Naive B cell (primary cell): ENCODE data around the gene FZR1. TPM values are rescaled to one million over a fixed set of nuclear protein-coding genes. Genes with fewer than 3 reads are reported as not detected.
A peak's percentile ranks its signal among the peaks of the same experiment; 100 is the strongest.
"Not testable (repeated sequence)": the region's sequence is repeated elsewhere in the genome, so short reads cannot be mapped to it uniquely, and the experiment has no call there.

Experiments used
- ATAC-seq, 2 donors: fragments of 150-1000 bp; cut with Tn5 transposase; 2 replicates each; pipeline ENCODE4 v1.10.0; 2021; ENCODE audit warnings: low read depth in 2 of 2, mild to moderate bottlenecking in 2 of 2, moderate library complexity in 2 of 2
- DNase-seq: peaks from one replicate; pipeline ENCODE4 v3.0.0; 2022
- H3K27ac Mint-ChIP-seq, 6 donors: one replicate each; pipeline ENCODE4 v1.8.0; 2020 to 2022; ENCODE audit warnings: mild to moderate bottlenecking in 6 of 6, mixed read lengths in 6 of 6, moderate library complexity in 5 of 6, inconsistent platforms in 2 of 6
- H3K27me3 Mint-ChIP-seq, 3 donors: one replicate each; pipeline ENCODE4 v1.8.0; 2021 to 2022; ENCODE audit warnings: mixed read lengths in 3 of 3, mild to moderate bottlenecking in 1 of 3
- H3K36me3 Mint-ChIP-seq, 2 donors: one replicate each; pipeline ENCODE4 v1.8.0; 2020 to 2022; ENCODE audit warnings: mixed read lengths in 2 of 2, inconsistent platforms in 1 of 2, mild to moderate bottlenecking in 1 of 2
- H3K4me1 Mint-ChIP-seq, 3 donors: one replicate each; pipeline ENCODE4 v1.8.0; 2020 to 2022; ENCODE audit warnings: mixed read lengths in 3 of 3, inconsistent platforms in 1 of 3, mild to moderate bottlenecking in 1 of 3, moderate library complexity in 1 of 3
- H3K4me3 Mint-ChIP-seq, 8 donors: one replicate each; pipeline ENCODE4 v1.8.0; 2020 to 2022; ENCODE audit warnings: mild to moderate bottlenecking in 8 of 8, mixed read lengths in 8 of 8, moderate library complexity in 8 of 8, inconsistent platforms in 2 of 8
- H3K9me3 Mint-ChIP-seq, 7 donors: one replicate each; pipeline ENCODE4 v1.8.0; 2020 to 2022; ENCODE audit warnings: mixed read lengths in 7 of 7, mild to moderate bottlenecking in 5 of 7, inconsistent platforms in 2 of 7, moderate library complexity in 1 of 7
- polyA plus RNA-seq, 6 donors: library from polyadenylated mRNA; unstranded; fragments of 300-500 nt; fragmentation: Illumina TruSeq; gene quantifications; one replicate each; pipeline ENCODE4 v1.2.3, GENCODE V29; 2021; ENCODE audit warnings: low read depth in 6 of 6

Gene FZR1
- polyA plus RNA-seq, 6 donors from 2014 or later = 5.8 to 20.0 (median 10.7) TPM

DNA sequence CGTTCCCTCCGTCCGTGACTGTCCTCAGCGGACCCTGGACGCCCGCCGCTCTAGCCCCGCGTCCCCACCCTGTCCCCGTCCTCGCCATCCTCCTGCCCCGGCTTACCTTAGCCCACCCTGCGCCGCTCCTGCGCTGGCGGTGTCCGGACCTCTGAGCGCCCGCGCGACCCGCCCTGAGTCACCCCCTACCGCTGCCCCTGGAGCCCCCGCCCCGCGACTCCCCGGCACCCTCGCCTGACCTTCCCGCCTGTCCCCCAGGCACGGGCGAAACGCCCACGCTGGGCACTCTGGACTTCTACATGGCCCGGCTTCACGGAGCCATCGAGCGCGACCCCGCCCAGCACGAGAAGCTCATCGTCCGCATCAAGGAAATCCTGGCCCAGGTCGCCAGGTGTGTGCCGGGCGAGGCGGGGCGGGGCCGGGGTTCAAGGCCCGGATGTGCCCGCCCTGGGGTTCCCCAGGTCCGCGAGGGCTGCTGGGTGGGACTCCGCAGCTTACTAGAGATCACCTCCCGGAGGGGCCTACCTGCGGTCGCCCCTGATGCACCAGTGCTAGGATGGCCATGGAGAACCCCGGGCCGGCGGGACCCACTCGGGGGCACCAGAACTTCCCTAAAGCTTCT, 71.7 kb downstream of the FZR1 start:
- peak overlapping the region in 1 of 8 donors; percentile 12 for H3K4me3 Mint-ChIP-seq
- no peak for DNase-seq
- H3K9me3 Mint-ChIP-seq = no peaks in the 10 kb centered on the region
- peak overlapping the region in 1 of 6 donors; percentile 44 for H3K27ac Mint-ChIP-seq
- H3K36me3 Mint-ChIP-seq = peaks cover 0 to 7% of the 10 kb centered on the region in 2 donors
- no peak for ATAC-seq
- H3K4me1 Mint-ChIP-seq = peaks cover 9 to 14% (median 13%) of the 10 kb centered on the region in 3 donors
- H3K27me3 Mint-ChIP-seq = no peaks in the 10 kb centered on the region

DNA sequence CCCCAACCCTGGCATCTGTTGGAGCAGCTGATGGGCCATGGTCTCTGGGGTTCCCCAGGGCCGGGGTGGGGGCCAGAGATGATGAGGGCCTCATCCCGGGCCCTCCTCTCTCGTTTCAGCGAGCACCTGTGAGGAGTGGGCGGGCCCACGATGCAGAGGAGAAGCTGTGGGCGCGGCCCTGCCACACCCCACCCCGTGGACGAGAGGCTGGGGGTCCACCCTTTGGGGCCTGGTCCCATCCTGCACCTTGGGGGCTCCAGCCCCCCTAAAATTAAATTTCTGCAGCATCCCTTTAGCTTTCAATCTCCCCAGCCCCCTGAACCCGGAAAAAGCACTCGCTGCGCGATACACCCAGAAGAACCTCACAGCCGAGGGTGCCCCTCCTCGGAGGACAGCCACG, 72.3 kb downstream of the FZR1 start:
- DNase-seq (no peak), ATAC-seq (no peak)
- H3K9me3 Mint-ChIP-seq = no peaks in the 10 kb centered on the region
- peaks cover 0 to 7% of the 10 kb centered on the region in 2 donors for H3K36me3 Mint-ChIP-seq
- no peak overlapping the region for H3K27ac Mint-ChIP-seq
- peak overlapping the region in 1 of 8 donors; percentile 23 for H3K4me3 Mint-ChIP-seq
- H3K27me3 Mint-ChIP-seq = no peaks in the 10 kb centered on the region
- H3K4me1 Mint-ChIP-seq = peaks cover 9 to 14% (median 13%) of the 10 kb centered on the region in 3 donors

- no peak for ATAC-seq
- Mint-ChIP-seq H3K36me3 (peaks cover 0 to 4% of the 10 kb centered on the region in 2 donors), H3K9me3 (no peaks in the 10 kb centered on the region), H3K27ac (peak overlapping the region in 3 of 6 donors; percentile 49 to 52 (median 49)), H3K27me3 (no peaks in the 10 kb centered on the region), H3K4me1 (peaks cover under 1 to 6% (median 4%) of the 10 kb centered on the region in 3 donors), H3K4me3 (peak overlapping the region in 1 of 8 donors; percentile 35)
- no peak for DNase-seq
These were observed 74.2 kb downstream of the FZR1 start for GRCh38 chr19:3580156-3580934.

- H3K27me3 Mint-ChIP-seq, H3K9me3 Mint-ChIP-seq, H3K4me3 Mint-ChIP-seq, DNase-seq, ATAC-seq, H3K4me1 Mint-ChIP-seq, H3K27ac Mint-ChIP-seq, H3K36me3 Mint-ChIP-seq: not testable (repeated sequence)
These were observed 75.7 kb downstream of the FZR1 start for GRCh38 chr19:3581792-3582191.

- not testable (repeated sequence) for H3K9me3 Mint-ChIP-seq, H3K36me3 Mint-ChIP-seq, DNase-seq, ATAC-seq, H3K27me3 Mint-ChIP-seq, H3K4me1 Mint-ChIP-seq
- peak overlapping the region in 4 of 8 donors; percentile 20 to 29 (median 23) for H3K4me3 Mint-ChIP-seq
- peak overlapping the region in 1 of 6 donors; percentile 10 for H3K27ac Mint-ChIP-seq
These were observed 78.1 kb downstream of the FZR1 start for GRCh38 chr19:3584036-3584802.

DNA sequence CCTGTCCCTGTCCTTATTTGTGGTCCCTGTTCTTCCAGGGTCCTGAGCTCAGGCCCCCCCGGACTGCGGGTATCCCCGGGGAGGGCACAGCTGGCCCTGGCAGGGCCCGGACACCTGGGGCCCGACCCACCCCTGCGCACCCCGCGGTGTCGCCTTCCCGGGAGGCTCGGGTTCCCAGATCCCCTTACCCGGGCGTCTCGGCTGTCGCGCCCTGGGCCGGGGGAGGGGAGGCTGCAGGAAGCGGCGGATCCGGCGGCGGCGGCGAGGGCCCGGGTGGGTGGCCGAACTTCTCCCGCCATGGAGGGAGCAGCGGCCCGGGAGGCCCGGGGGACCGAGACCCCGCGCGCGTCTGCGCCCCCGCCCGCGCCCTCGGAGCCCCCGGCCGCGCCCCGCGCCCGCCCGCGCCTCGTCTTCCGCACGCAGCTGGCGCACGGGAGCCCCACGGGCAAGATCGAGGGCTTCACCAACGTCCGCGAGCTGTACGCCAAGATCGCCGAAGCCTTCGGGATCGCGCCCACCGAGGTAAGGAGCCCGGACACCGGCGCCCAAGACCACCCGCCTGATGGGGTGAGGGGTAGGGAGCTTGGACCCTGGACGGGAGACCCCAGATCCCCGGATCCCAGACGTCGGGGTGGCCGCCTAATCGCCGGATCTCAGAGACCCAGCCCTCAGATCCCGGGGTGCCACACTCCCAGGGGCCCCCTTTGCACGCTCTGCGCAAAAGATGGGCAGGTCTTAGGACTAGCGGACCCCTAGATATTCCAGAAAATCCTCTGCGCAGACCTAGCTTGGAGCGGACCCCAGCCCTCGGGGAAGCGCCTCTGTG, 79.4 kb downstream of the FZR1 start, which contains the start of gene GIPC3:
Gene GIPC3, plus strand, starts transcription at position 178 of the 826 bp plus-strand sequence. Its CDS starts 120 bp downstream, at position 298.
- Mint-ChIP-seq H3K27ac (no peak within 1 kb of the TSS), H3K4me3 (peak within 1 kb of the TSS; percentile 21 to 75 (median 62)), H3K4me1 (peaks cover 0 to 6% (median 2%) of the 10 kb centered on the region in 3 donors), H3K36me3 (no peaks in the 10 kb centered on the region), H3K9me3 (no peaks in the 10 kb centered on the region), H3K27me3 (no peaks in the 10 kb centered on the region)
- DNase-seq = no peak
- peak; percentile 30 to 35 for ATAC-seq

DNA sequence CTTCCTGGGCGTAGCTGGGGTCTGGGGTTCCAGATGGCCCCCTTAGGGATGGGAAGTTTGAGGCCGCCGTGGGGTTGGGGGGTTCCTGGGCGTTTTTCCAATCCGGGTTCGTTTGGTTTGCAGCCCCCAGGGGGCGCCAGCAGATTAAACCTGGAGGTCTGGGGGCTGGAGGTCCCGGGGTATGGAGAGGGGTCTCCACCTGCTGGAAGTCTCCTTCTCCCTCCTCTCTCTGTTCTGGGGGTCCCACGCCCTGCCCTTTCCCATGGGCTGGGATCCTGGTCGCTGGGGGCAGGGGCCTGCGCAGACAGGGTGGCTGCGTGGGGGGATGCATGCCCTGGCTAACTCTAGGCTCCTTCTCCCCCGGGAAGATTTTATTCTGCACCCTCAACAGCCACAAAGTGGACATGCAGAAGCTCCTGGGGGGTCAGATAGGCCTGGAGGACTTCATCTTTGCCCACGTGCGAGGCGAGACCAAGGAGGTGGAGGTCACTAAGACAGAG, 80.1 kb downstream of the FZR1 start:
- H3K4me1 Mint-ChIP-seq = peaks cover 0 to 6% (median 2%) of the 10 kb centered on the region in 3 donors
- H3K27ac Mint-ChIP-seq = no peak overlapping the region
- H3K4me3 Mint-ChIP-seq = peak overlapping the region; percentile 21 to 75 (median 62)

DNA sequence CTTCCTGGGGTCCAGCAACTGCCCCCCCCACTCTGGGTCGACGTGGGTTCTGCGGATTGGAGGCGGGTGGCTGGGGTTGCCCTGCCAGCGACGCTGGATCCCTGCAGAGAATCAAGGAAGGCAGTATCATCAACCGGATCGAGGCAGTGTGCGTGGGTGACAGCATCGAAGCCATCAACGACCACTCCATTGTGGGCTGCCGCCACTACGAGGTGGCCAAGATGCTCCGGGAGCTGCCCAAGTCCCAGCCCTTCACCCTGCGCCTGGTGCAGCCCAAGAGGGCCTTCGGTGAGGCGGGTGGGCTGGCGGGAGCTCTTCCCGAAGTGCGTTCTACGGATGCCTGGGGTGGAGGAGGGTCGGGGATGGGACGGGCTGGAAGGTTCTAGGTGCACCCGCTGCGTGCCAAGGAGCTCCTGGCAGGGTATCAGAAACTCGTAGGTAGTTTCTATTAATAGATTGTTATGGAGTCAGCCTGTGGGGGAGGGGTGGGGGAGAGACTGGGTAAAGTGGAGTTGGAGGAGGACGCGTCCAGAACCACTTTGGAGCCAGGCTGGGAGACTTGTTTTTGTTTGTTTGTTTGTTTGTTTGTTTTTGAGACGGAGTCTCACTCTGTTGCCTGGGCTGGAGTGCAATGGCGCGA, 80.7 kb downstream of the FZR1 start:
- no peak for ATAC-seq
- H3K4me1 Mint-ChIP-seq = peaks cover 0 to 6% (median 2%) of the 10 kb centered on the region in 3 donors
- no peaks in the 10 kb centered on the region for H3K36me3 Mint-ChIP-seq
- no peaks in the 10 kb centered on the region for H3K9me3 Mint-ChIP-seq
- H3K27me3 Mint-ChIP-seq = no peaks in the 10 kb centered on the region
- DNase-seq = no peak
- peak overlapping the region in 3 of 8 donors; percentile 22 to 58 (median 40) for H3K4me3 Mint-ChIP-seq
- H3K27ac Mint-ChIP-seq = no peak overlapping the region

More for the DNA sequence above, 80.1 kb downstream of the FZR1 start:
- peak; percentile 50 to 67 for ATAC-seq
- peak; percentile 49 for DNase-seq
- Mint-ChIP-seq H3K27me3 (no peaks in the 10 kb centered on the region), H3K36me3 (no peaks in the 10 kb centered on the region), H3K9me3 (no peaks in the 10 kb centered on the region)

Other genes starting within 250 kb of the FZR1 start
- gene NFIC, start 139.7 kb upstream of the FZR1 start, polyA plus RNA-seq = 10 to 100 TPM in 1 of 6 donors, 1 to 10 TPM in 4, not detected in 1; 3.4 to 11.4 (median 5.3) TPM
- gene SMIM24, start 25.8 kb upstream of the FZR1 start, polyA plus RNA-seq = 1 to 10 TPM in 1 of 6 donors, under 1 TPM in 3, not detected in 2; 0.50 to 1.2 (median 0.72) TPM
- not detected for gene SMIM44, start 22.9 kb upstream of the FZR1 start, polyA plus RNA-seq
- 10 to 100 TPM in 2 of 6 donors, 1 to 10 TPM in 4; 6.6 to 11.5 (median 7.4) TPM for gene DOHH, start 5.6 kb upstream of the FZR1 start, polyA plus RNA-seq
- gene TEKTIP1, start 32.9 kb downstream of the FZR1 start, polyA plus RNA-seq = under 1 TPM in 1 of 6 donors, not detected in 5; 0.56 TPM
- gene MFSD12, start 51.3 kb downstream of the FZR1 start, polyA plus RNA-seq = 10 to 100 TPM; 19.1 to 37.6 (median 26.7) TPM
- 10 to 100 TPM; 36.4 to 46.9 (median 44.3) TPM for gene HMG20B, start 66.6 kb downstream of the FZR1 start, polyA plus RNA-seq
- gene GIPC3, start 79.2 kb downstream of the FZR1 start, polyA plus RNA-seq = 1 to 10 TPM in 1 of 6 donors, under 1 TPM in 4, not detected in 1; 0.06 to 1.0 (median 0.21) TPM
- gene TBXA2R, start 100.6 kb downstream of the FZR1 start, polyA plus RNA-seq = 10 to 100 TPM; 15.9 to 32.5 (median 22.7) TPM
- 10 to 100 TPM in 1 of 6 donors, 1 to 10 TPM in 5; 2.7 to 15.4 (median 7.9) TPM for gene CACTIN, start 120.5 kb downstream of the FZR1 start, polyA plus RNA-seq
- 10 to 100 TPM in 1 of 6 donors, 1 to 10 TPM in 4, under 1 TPM in 1; 0.41 to 13.4 (median 4.9) TPM for gene PIP5K1C, start 194.2 kb downstream of the FZR1 start, polyA plus RNA-seq
- gene TJP3, start 202.1 kb downstream of the FZR1 start, polyA plus RNA-seq = 1 to 10 TPM in 5 of 6 donors, not detected in 1; 1.2 to 3.8 (median 2.0) TPM